HCT116 (cell line): ENCODE results near the gene ALDH1A2. TPM values are rescaled to one million over a fixed set of nuclear protein-coding genes. Genes with fewer than 3 reads are reported as not detected.

ENCODE experiments used
- ATAC-seq: fragments of 200-7000 bp; cut with Tn5 transposase; 2 replicates; pipeline ENCODE4 v1.9.1; 2020; ENCODE audit warnings: mild to moderate bottlenecking, moderate library complexity
- BruUV-seq: library from RNA; stranded (reverse); fragments of 400-500 nt; replicated peaks from 2 replicates; lab custom pipeline; 2021; lab: Mats Ljungman, UMichigan
- CTCF ChIA-PET: fragments of 300-600 bp; sonication (Branson Sonifier 250); formaldehyde crosslinking; loops from one replicate; lab custom pipeline; 2021; ENCODE audit warnings: antibody characterized with exemption; lab: Charles Lee
- POLR2A ChIA-PET: fragments of 300-600, 350-600 bp; sonication (Branson Sonifier 250); formaldehyde crosslinking; loops from one replicate; lab custom pipeline; 2021; ENCODE audit warnings: antibody characterized with exemption; lab: Charles Lee
- RAD21 ChIA-PET, 2 experiments: fragments of 300-600 bp; sonication (Branson Sonifier 250); formaldehyde crosslinking; loops; one replicate each; lab custom pipeline; 2023; ENCODE audit warnings: low total read pairs in 2 of 2; ENCODE audit not compliant: uncharacterized antibody in 2 of 2, unreplicated experiment in 2 of 2, low non-redundant PET in 1 of 2; lab: Charles Lee
- DNase-seq: peaks from one replicate; pipeline ENCODE4 v3.0.0-alpha.2; 2010; ENCODE audit warnings: low read depth, low spot score
- H2AFZ ChIP-seq: fragments of 200-600 bp; shearing (Covaris generic), sonication (generic); 2 replicates; pipeline ENCODE4 v1.6.1; 2017; ENCODE audit warnings: low read depth, mixed run types, mixed read lengths, antibody characterized with exemption, low read length; ENCODE audit not compliant: poor library complexity, severe bottlenecking
- H3K27ac ChIP-seq: 2 replicates; pipeline ENCODE4 v1.5.1; 2012; ENCODE audit warnings: low read depth, low read length
- H3K27me3 ChIP-seq: fragments of 200-600 bp; sonication (generic); 2 replicates; pipeline ENCODE4 v1.6.1; 2016; ENCODE audit warnings: mixed run types, low read length, mixed read lengths; ENCODE audit not compliant: insufficient read depth
- H3K36me3 ChIP-seq, 2 experiments: fragments of 200-500 bp in 1 of 2; fragments of 200-600 bp in 1 of 2; sonication (Bioruptor generic) in 1 of 2; sonication (generic) in 1 of 2; 2 replicates each; pipeline versions ENCODE4 v1.5.1 to v1.6.1; 2014 to 2016; ENCODE audit warnings: low read length in 2 of 2, inconsistent platforms in 1 of 2, mixed read lengths in 1 of 2, mixed run types in 1 of 2; ENCODE audit not compliant: insufficient read depth in 2 of 2, control insufficient read depth in 1 of 2
- H3K4me1 ChIP-seq, 2 experiments: fragments of 200-600 bp in 1 of 2; sonication (generic) in 1 of 2; 2 replicates each; pipeline versions ENCODE4 v1.5.1 to v1.6.1; 2012 to 2017; ENCODE audit warnings: low read length in 2 of 2, inconsistent platforms in 1 of 2, mild to moderate bottlenecking in 1 of 2, mixed read lengths in 1 of 2, mixed run types in 1 of 2, moderate library complexity in 1 of 2; ENCODE audit not compliant: insufficient read depth in 2 of 2, control insufficient read depth in 1 of 2
- H3K4me2 ChIP-seq: fragments of 200-600 bp; sonication (generic); 2 replicates; pipeline ENCODE4 v1.6.1; 2017; ENCODE audit warnings: mixed run types, low read length, mixed read lengths
- H3K4me3 ChIP-seq, 2 experiments: fragments of 200-600 bp in 1 of 2; sonication (generic) in 1 of 2; replicated peaks in 1 of 2; 2 replicates each; pipeline ENCODE4 v1.5.1; 2011 to 2016; ENCODE audit warnings: low read length in 2 of 2, control low read depth in 1 of 2, low read depth in 1 of 2, mild to moderate bottlenecking in 1 of 2, mixed read lengths in 1 of 2, mixed run types in 1 of 2
- H3K79me2 ChIP-seq: fragments of 200-600 bp; sonication (generic); 2 replicates; pipeline ENCODE4 v1.6.1; 2017; ENCODE audit warnings: mild to moderate bottlenecking, mixed run types, low read length, moderate library complexity, mixed read lengths; ENCODE audit not compliant: insufficient read depth
- H3K9ac ChIP-seq: fragments of 200-600 bp; sonication (generic); 2 replicates; pipeline ENCODE4 v1.6.1; 2016; ENCODE audit warnings: low read length, mixed read lengths
- H3K9me2 ChIP-seq: fragments of 200-600 bp; sonication (generic), shearing (Covaris generic); 2 replicates; pipeline ENCODE4 v1.6.1; 2017; ENCODE audit warnings: mixed run types, mild to moderate bottlenecking, moderate library complexity; ENCODE audit not compliant: insufficient read depth
- H3K9me3 ChIP-seq, 2 experiments: fragments of 200-500 bp in 1 of 2; fragments of 200-600 bp in 1 of 2; sonication (Bioruptor generic) in 1 of 2; sonication (generic) in 1 of 2; 2 replicates each; pipeline ENCODE4 v1.6.1; 2014 to 2017; ENCODE audit warnings: low read length in 2 of 2, mixed read lengths in 2 of 2, inconsistent platforms in 1 of 2, low read depth in 1 of 2, mild to moderate bottlenecking in 1 of 2, mixed run types in 1 of 2, moderate library complexity in 1 of 2; ENCODE audit not compliant: control insufficient read depth in 1 of 2, insufficient read depth in 1 of 2
- H4K20me1 ChIP-seq: fragments of 200-600 bp; sonication (generic), shearing (Covaris generic); 2 replicates; pipeline ENCODE4 v1.6.1; 2017; ENCODE audit warnings: mixed run types, mild to moderate bottlenecking, moderate library complexity; ENCODE audit not compliant: insufficient read depth
- CBX3 ChIP-seq: IDR thresholded peaks from 2 replicates; pipeline ENCODE4 v1.6.1; 2012; ENCODE audit warnings: low read depth
- CEBPB ChIP-seq: IDR thresholded peaks from 2 replicates; pipeline ENCODE4 v1.6.1; 2012; ENCODE audit warnings: low read depth
- EGR1 ChIP-seq: IDR thresholded peaks from 2 replicates; pipeline ENCODE4 v1.6.1; 2012; ENCODE audit warnings: low read depth
- ELF1 ChIP-seq: IDR thresholded peaks from 2 replicates; pipeline ENCODE4 v1.6.1; 2012; ENCODE audit warnings: low read depth, borderline replicate concordance
- FOSL1 ChIP-seq: IDR thresholded peaks from 2 replicates; pipeline ENCODE4 v1.6.1; 2012; ENCODE audit warnings: low read depth
- MAX ChIP-seq: IDR thresholded peaks from 2 replicates; pipeline ENCODE4 v1.6.1; 2012
- POLR2AphosphoS5 ChIP-seq: IDR thresholded peaks from 2 replicates; pipeline ENCODE4 v1.6.1; 2011; ENCODE audit warnings: mild to moderate bottlenecking, low read depth, low read length, moderate library complexity
- RAD21 ChIP-seq: IDR thresholded peaks from 2 replicates; pipeline ENCODE4 v1.6.1; 2012; ENCODE audit warnings: low read depth, mild to moderate bottlenecking
- SP1 ChIP-seq: IDR thresholded peaks from 2 replicates; pipeline ENCODE4 v1.6.1; 2012; ENCODE audit warnings: low read depth
- SRF ChIP-seq: IDR thresholded peaks from 2 replicates; pipeline ENCODE4 v1.6.1; 2012; ENCODE audit warnings: low read depth
- YY1 ChIP-seq: IDR thresholded peaks from 2 replicates; pipeline ENCODE4 v1.6.1; 2011; ENCODE audit warnings: low read length, low read depth, moderate library complexity, mild to moderate bottlenecking; ENCODE audit not compliant: insufficient replicate concordance; ENCODE audit errors: extremely low read depth
- intact Hi-C: fragments of 100-400 bp; cut with micrococcal nuclease; formaldehyde crosslinking; loops from 2 replicates; pipeline ENCODE4 v1.10.0; 2022
- total RNA-seq: library from RNA; stranded (reverse); gene quantifications from one replicate; pipeline ENCODE4 v1.2.1, GENCODE V29; 2021; ENCODE audit not compliant: unreplicated experiment

ALDH1A2 gene
- total RNA-seq, 1 experiment from 2014 or later, result 1.7 TPM

DNA sequence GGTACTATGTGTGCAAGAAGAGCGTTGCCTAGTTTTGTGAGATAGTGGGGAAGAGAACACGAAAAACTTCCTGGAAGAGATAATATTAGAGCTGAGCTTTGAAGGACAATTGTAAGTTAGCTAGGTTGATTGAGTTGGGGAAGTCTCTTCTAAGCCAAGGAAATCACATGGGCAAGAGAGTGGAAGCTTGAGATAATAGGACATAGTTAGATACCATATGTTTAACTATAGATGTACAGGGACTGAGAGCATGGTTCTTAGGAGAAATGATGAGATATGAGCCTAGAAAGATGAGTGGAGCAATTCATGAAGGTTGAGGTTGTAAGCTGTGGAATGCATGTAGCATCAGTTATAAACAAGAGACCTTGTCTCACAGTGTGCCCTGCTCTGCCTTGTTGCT lies 42.6 kb upstream of the ALDH1A2 start (continued):
- no peak for TF ChIP-seq CBX3
- no peak for TF ChIP-seq ELF1
- no peak for TF ChIP-seq RAD21
- no peak for TF ChIP-seq MAX
- TF ChIP-seq, all 23 proteins: peak for 0

GRCh38 chr15:58103482-58103881 lies 38.0 kb upstream of the ALDH1A2 start:
- TF ChIP-seq SRF (no peak), CBX3 (no peak), RAD21 (no peak), EGR1 (no peak), SP1 (no peak), CEBPB (no peak), FOSL1 (no peak), YY1 (no peak), POLR2AphosphoS5 (no peak)
- TF ChIP-seq, all 23 proteins: peak for 0
- H3K27ac ChIP-seq, result no peak overlapping the region
- H3K79me2 ChIP-seq, result no peaks in the 10 kb centered on the region
- no peak overlapping the region for H3K4me3 ChIP-seq
- no peaks in the 10 kb centered on the region for H3K9me2 ChIP-seq
- H3K27me3 ChIP-seq, result peaks cover under 1% of the 10 kb centered on the region; the same call in 1 of the 2 replicates
- H2AFZ ChIP-seq, result no peak overlapping the region
- BruUV-seq, result no TSS peak
- no peak overlapping the region for H3K9ac ChIP-seq
- no peaks in the 10 kb centered on the region for H3K36me3 ChIP-seq
- ChIA-PET RAD21 (no interaction called here), POLR2A (no interaction called here), CTCF (no interaction called here)
- DNase-seq (no peak), ATAC-seq (no peak)
- no peak overlapping the region for H3K4me2 ChIP-seq
- H4K20me1 ChIP-seq, result no peaks in the 10 kb centered on the region
- intact Hi-C loops, result no loop called here
- no peaks in the 10 kb centered on the region for H3K9me3 ChIP-seq
- no peaks in the 10 kb centered on the region for H3K4me1 ChIP-seq
